Activated CD8-positive, alpha-beta memory T cell treated with anti-CD3 and anti-CD28 coated beads, Interleukin-2, amount 50 U/mL, for 48 hours (primary cell): ENCODE measurements around the gene FOXN1.
"Not testable (repeated sequence)": the region's sequence is repeated elsewhere in the genome, so short reads cannot be mapped to it uniquely, and the experiment has no call there.

Source experiments
- DNase-seq: peaks from one replicate; pipeline ENCODE4 v3.0.0-alpha.2; 2020

FOXN1 gene

DNA sequence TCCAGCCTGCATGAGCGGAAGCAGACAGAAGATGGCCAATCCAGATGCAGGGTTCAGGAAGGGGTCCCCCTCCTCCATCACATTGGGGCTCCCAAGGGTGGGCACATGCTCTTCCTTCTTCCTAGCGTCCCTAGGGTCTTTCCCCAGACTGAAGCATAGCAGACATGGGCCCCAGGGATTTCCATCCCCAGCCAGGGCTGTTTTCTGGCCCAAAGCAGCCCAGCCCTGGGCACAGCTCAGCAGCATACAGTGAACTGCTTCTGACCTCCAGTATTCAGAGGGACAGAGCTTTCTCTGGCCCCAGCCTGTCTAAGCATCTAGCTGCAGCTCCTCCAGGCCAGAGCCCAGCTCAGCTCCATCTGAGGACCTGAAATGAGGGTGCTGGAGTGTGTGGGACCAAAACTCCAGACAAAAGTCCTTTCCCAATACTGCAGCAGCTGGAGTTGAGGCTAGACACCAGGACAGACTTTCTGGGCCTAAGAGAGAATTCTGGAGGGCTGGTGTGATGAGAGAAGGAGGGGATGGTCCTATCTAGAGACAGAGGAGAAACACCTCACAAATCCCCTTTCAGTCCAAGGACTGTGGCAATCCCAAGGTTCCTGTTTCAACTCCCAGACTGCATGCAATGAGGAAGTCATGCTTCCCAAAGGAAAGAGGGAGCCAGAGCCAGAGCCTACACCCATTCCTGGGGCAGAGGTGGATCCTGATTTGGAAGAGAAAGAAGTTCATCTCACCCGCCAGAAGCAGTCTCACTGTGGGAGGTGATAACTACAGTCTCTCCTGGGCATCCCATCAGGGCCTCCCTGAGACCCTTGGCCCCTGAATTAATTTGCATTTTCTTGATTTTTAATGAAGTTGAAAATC, 4.5 kb upstream of the FOXN1 start:
- DNase-seq: no peak

GRCh38 chr17:28503420-28503819, 2.7 kb upstream of the FOXN1 start:
- DNase-seq: no peak

DNA sequence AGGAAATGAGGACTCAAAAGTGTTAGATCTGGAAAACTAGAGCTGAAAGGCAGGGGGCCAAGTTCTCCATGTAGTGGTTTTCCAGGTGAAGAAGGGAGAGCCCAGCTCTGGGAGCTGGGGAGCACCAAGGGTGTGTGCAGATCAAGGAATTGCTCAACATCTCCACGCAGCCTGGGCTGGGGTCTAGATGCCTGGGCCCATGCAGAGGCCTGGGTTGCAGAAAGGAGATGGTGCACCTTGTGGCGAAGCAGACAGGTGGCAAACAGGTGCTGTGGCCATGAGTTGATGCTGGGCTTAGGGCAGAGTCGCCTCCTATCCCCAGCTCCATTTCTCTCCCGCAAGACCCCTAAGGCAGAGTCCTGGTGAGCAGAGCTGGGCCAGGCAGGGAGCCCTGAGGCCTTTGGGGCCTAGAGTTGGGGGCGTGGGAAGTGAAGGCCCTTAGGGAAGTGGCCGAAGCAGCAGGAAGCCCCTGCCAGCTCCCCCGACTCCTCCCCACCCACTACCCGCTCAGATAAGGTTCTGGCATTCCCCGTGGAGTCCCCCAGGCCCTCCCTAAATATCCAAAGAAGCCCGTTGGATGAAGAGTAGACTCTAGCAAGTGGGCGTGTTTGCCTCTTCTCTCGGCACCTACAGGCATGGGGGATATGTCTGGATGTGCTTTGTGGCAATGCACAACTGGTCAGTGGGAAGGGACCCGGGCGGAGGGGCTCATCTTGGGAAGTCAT, 777 bp downstream of the FOXN1 start:
- no peak for DNase-seq

GRCh38 chr17:28507567-28508203, 1.5 kb downstream of the FOXN1 start:
- DNase-seq: no peak

GRCh38 chr17:28508211-28508724, 2.1 kb downstream of the FOXN1 start:
- no peak for DNase-seq

DNA sequence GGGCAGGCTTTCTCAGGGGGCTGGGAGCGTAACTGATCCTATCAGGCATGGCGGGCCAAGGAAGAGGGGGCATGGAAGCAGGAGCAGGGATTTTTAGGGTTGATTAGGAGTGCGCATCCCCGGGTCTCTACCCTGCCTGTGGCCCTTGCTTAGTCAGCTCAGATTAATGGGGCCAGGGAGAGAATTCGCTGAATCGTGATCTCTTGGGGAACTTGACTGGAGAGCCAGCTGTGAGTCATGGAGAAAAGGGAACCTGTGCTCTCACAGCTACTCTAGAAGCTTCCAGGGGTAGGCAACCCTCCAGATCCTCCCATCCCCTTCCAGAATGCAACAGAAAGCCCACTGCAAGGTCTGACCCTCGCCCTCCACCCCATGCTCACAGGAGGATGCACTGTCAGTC, 3.6 kb downstream of the FOXN1 start:
- DNase-seq: no peak

- DNase-seq: no peak
Measured at GRCh38 chr17:28511858-28512461, 5.8 kb downstream of the FOXN1 start.

GRCh38 chr17:28513476-28513875, 7.3 kb downstream of the FOXN1 start:
- DNase-seq: no peak

GRCh38 chr17:28514561-28515002, 8.4 kb downstream of the FOXN1 start:
- no peak for DNase-seq

GRCh38 chr17:28515518-28515917, 9.4 kb downstream of the FOXN1 start:
- DNase-seq: no peak

DNA sequence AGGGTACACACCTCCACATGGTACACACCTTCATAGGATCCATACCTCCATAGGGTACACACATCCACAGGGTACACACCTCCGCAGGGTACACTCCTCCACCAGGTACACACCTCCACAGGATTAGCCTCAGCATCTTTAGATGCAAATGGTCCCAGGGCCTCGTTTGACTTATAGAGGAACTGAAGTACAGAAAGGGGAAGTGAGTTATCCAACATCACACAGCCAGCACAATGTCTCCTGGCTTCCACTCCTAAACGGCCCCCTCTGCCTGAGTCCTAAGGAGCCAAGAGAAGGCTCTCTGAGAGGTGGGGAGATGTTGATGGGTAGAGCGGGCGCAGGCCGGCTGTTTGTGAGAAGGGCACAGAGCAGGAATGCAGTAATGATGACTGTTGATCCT, 12.0 kb downstream of the FOXN1 start:
- no peak for DNase-seq

DNA sequence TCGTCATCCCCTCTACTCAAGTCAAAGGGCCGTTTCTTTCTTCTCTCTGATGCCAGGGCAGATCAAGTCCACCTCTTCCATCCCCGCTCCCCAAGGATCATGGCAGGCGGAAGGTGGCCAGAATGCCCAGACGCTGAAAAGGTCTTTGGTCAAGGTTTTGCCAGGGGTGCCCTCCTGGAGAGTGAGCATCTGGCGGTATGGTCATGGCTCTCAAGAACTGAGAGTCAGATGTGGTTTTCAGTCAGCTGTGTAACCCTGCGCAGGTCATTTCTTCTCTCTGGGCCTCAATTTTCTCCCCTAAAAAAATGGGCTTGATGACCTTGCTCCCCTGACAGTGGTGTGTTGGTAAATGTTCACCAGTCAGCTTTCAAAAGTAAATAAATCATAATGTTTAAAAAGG, 12.4 kb downstream of the FOXN1 start:
- no peak for DNase-seq

DNA sequence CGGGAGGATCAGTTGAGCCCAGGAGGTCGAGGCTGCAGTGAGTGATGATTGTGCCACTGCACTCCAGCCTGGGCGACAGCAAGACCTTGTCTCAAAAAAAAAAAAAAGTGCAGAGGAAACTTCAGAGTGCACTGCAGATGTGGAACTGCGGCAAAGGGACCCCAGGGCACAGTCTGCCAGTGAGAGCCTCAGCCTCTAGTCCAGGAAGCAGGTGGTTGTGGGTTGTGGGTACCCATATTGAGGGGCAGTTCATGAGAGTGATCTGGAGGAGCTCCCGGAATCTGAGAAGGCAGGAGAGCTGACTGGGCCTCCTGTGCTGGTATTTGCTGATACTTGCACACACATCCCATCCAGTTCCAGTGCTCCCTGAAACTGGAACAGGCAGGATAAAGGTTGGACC, 13.1 kb downstream of the FOXN1 start:
- no peak for DNase-seq

GRCh38 chr17:28520687-28521086, 14.5 kb downstream of the FOXN1 start:
- DNase-seq: no peak

DNA sequence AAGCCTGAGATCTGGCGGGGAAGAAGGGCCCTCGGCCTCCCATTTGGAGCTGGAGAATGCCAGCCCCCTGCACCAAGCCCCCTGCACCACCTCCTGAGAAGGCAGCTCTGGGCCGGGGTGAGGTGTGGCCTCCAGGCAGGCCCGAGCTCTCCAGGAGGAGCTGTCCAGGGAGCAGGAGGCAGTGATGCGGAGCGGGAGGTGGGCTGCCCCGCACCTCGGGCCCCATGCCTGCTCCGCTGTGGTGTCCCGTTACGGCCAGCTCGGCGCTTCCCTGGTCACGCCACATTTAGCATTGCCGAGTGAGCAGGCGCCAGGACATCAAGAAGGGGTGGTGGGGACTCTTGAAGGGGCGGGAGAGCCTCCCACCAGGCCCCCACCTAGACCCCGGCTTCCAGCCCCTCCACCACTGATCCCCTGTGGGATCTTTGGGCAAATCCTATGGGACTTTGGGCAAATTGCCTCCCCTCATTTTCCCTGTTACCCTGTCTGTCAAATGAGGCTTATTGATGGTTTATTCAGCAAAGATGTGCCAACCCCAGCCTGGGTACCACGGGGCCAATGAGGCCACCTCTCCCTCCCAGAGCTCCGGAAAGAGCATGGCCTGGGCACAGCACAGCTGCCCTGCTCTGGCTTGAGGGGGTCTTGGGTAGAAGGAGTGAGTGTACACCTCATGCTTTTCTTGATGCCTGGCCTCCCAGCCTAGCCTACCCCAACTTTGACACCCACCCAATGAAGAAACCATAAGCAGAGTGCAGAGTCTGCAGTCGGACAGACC, 15.3 kb downstream of the FOXN1 start:
- DNase-seq: no peak

DNA sequence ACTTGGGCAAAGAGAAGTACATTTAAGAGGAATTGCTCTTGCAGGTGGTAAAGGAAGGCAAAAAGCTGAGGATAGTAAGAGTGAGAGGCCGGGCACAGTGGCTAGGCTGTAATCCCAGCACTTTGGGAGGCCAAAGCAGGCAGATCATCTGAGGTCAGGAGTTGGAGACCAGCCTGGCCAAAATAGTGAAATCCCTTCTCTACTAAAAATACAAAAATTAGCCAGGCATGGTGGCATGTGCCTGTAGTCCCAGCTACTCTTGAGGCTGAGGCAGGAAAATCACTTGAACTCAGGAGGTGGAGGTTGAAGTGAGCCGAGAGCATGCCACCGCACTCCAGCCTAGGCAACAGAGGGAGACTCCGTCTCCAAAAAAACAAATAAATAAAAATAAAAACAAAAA, 16.1 kb downstream of the FOXN1 start:
- DNase-seq: not testable (repeated sequence)

DNA sequence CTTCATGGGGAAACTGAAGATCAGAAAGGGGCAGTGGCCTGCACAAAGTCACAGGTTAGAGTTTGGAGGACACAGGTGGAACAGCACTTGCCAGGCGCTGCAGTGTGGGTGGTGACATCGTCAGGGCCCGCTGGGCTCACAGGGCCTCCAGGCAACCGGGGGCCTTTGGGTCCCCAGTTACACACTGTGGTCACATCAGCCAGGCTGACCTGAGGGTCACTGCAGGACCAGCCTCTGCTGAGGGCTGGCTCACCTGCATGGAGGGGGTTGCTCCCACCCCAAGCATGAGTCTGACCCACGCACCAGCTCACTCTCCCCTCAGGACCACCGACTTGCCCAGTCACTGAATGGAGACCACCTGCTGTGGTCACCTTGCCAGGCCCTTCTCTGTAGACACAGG, 17.0 kb downstream of the FOXN1 start:
- no peak for DNase-seq

- no peak for DNase-seq
Measured at GRCh38 chr17:28523876-28524275, 17.7 kb downstream of the FOXN1 start.

- no peak for DNase-seq
Measured at GRCh38 chr17:28524476-28525424, 18.6 kb downstream of the FOXN1 start.

- DNase-seq: no peak
Measured at GRCh38 chr17:28526381-28526780, 20.2 kb downstream of the FOXN1 start.

DNA sequence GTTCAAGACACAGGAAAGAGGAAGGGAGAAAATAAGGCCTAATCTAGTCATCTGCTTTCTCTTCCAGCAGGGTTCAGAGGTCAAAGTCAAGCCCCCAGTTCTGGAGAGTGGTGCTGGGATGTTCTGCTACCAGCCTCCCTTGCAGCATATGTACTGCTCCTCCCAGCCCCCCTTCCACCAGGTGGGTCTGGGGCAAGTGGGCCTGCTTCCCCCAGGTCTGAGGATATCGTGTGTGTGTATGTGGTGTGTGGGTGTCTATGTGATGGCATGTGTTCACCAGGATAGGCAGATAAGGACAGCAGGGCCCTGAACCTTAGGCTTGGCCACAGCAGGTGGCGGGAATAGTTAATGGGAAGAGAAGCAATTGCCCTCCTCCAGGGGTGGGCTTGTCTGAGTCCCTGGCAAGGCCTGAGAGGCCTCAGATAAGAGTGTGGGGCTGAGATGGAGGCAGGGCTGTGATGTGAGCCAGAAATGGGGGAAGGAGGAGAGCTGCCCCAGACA, 21.1 kb downstream of the FOXN1 start:
- no peak for DNase-seq
